Midbrain (tissue), 1 donor: ENCODE results near the gene WDR82.

Source experiments
- DNase-seq: peaks from one replicate; lab custom pipeline; 2025; lab: John Stamatoyannopoulos, UW

Gene WDR82

DNA sequence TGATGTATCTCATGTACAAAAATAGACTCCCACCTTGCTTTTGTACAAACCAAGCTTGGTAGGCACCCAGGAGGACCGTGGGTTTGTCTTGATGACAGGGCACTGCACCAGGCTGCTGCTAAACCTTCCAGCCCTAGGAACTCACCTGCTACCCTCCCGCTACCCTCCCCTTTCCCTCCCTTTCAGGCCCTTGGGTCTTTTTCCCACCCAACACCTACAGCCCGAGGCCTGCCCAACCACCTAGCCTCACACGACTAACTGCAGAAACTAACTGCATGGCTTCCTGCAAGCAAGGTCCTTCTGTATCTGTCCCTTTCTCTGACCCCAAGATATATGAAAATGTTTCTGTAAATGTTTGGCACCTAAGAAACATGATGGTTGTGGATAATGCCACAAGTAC lies 21.8 kb downstream of the WDR82 start:
- DNase-seq, result no peak

DNA sequence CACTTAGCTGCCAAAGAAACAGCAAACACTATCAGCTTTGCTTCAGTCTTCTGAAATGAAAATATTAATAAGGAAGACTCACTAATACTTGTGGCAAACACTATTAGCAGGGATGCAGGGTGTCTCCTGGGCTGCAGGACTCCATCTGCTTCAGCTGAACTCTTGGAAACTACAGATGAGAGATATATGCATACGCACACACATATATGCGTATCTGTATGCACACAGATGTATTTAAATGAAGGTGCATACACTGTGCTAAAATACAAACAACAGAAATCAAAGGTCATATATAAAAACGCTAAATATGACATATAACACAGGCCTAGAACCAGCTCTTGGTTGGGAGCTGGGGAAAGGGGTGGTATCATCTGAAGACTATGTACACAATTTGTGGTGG lies 22.3 kb downstream of the WDR82 start:
- no peak for DNase-seq

- DNase-seq, result no peak
These were observed 23.8 kb downstream of the WDR82 start for GRCh38 chr3:52254608-52255007.

- DNase-seq, result peak; percentile 9
These were observed 24.8 kb downstream of the WDR82 start for GRCh38 chr3:52253314-52254304.

DNA sequence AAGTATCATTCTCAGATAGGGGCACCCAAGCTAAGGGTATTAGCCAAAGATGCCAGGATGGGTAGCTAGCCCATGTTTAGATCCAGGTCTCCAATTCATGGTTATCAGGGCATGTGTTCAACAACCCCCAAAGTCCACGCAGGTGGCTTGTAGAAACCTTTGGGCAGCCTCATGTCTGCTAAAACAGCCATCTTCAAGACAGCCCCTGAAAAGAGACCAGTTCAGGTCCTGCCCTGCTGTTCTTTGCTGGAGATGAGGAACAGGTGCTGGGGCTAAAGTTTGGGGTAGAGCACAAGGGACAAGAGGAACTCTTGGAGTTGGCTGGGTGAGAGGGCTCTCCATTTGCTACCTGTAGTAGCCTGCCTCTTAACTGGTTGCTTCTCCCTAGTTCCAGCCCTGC lies 28.3 kb downstream of the WDR82 start:
- no peak for DNase-seq

- DNase-seq, result no peak
These were observed 28.8 kb downstream of the WDR82 start for GRCh38 chr3:52249683-52250082.

- no peak for DNase-seq
These were observed 29.5 kb downstream of the WDR82 start for GRCh38 chr3:52248816-52249547.

GRCh38 chr3:52248165-52248541 lies 30.3 kb downstream of the WDR82 start:
- DNase-seq, result no peak

DNA sequence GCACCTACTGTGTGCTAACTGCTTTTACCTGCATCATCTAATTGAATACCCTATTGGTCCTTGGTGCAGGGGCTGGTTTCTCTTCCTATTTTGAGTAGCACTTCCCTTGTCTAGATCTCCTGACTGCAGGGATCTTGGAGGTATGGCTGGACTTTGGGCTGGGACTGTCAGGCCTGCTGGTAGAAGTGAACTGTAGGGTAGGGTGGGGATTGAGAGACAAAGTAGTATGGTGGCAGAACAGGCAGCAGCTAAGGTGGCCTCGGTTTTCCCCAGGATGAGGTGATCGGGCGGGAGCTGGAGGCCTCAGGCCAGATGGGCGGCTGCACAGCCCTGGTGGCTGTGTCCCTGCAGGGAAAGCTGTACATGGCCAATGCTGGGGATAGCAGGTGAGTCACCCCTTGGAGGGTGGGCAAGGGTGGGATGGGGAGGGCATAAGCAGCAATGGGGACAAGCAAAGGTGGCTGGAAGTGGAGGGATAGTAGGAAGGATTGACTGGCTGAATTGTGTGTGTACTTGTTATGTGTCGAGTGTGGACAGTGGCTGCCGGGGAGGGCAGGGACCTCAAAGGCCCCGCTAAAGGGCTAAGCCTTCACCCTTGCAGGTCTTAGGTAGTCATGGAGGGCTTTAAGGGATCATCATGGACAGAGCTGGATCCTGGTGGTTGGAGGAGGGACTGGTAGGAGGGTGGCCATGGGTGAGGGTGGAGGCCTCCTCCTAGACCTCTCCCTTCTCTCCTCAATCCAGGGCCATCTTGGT lies 30.9 kb downstream of the WDR82 start:
- DNase-seq, result no peak

- no peak for DNase-seq
These were observed 31.6 kb downstream of the WDR82 start for GRCh38 chr3:52246728-52247408.

- no peak for DNase-seq
These were observed 32.2 kb downstream of the WDR82 start for GRCh38 chr3:52246264-52246620.

DNA sequence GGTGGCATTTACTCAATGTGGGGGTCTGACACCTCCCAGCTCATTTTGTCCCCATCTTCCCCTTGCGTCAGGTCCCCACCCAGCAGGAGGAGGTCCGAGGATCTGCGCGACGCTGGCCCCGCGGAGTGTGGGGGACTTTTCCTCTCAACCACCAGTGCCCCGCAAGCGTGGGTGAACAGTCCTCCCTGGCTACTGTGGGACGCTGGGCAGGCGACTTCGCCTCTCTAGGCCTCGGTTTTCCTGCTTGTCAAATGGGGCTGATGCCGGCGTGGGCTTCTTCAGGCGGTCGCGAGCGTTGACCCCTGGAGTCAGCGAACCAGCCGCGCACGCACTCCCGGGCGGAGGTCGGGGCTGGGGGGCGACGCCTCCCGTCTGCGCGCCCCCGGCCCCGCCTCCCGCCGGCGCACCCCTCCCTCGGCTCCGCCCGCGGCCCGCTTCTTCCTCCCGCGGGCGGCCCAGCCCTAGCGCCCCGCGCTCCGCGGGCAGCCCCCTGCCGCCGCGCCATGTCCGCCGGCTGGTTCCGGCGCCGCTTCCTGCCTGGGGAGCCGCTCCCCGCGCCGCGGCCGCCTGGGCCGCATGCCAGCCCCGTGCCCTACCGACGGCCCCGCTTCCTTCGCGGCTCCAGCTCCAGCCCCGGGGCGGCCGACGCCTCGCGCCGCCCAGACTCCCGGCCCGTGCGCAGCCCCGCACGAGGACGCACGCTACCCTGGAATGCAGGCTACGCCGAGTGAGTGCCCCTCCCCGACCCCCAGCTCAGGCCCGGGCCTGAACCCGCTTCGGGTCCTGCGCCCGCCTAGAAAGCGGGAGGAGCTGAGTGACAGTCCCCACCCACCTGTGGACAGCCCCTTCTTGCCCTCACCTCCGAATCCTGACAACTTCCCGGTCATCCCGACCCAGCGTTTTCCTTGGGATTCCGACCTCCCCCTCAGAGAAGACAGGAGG lies 32.9 kb downstream of the WDR82 start, which contains the start of gene PPM1M:
Gene PPM1M, plus strand, starts transcription at position 438 of the 942 bp plus-strand sequence. Its CDS starts 66 bp downstream, at position 504.
- DNase-seq, result peak; percentile 10

DNA sequence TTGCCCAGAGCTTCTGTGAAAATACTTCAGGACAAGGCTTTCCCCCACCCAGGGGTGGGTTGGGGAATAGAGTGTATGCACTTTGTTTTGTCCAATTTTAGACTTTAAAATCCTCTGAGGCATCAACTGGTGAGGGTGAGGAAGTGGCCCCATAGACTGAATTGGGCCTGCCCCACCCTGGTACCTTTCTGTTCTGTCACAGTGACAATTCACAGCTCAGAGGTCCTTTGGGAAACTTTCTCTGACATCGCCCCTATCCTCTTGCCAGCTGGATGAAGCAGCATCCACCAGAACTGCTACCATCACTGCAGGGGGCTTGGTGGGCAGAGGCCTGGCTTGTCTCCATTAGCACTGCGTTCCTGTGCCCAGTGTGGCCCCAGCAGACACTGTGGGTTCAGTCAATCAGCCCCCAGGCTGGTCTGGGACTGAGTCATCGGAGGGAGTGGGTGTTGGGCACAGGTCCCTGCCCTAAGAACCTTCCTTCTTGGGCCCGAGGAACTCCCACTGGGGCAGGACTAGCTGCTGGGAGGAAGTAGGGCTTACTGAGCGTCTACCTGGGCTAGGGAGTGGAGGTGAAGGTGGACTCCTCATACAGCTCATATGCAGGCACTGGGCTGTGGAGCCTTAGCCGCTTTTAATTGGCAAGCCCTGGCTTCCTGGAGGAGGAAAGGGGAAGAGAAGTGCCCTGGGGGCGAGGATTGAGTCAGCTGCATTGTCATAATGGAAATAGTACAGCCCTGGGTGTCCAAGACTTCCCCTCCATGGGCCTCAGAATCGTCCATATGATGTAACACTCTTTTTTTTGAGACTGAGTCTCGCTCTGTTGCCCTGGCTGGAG lies 34.4 kb downstream of the WDR82 start:
- DNase-seq, result peak; percentile 19

- no peak for DNase-seq
These were observed 36.4 kb downstream of the WDR82 start for GRCh38 chr3:52242039-52242438.

DNA sequence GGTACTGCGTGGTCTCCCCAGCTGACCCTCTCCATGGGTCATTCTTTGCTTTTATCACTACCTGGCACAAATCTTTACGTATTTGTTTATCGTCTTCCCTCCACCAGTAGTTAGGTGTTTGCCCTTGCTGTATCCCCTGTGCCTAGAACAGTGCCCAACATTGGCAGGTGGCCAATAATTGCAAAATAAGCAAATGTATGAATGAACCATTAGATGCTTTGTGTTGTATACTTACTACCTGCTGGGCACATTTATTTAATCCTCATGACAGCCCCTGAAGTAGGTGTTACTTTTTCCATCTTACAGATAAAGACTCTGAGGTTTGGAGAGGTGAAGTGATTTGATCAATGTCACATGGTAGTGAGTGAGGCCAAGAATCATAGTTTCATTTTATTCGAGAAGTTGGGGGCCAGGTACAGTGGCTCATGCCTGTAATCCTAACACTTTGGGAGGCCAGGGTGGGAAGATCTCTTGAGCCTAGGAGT lies 37.5 kb downstream of the WDR82 start:
- DNase-seq, result no peak

GRCh38 chr3:52240059-52240885 lies 38.2 kb downstream of the WDR82 start:
- DNase-seq, result peak; percentile 68

DNA sequence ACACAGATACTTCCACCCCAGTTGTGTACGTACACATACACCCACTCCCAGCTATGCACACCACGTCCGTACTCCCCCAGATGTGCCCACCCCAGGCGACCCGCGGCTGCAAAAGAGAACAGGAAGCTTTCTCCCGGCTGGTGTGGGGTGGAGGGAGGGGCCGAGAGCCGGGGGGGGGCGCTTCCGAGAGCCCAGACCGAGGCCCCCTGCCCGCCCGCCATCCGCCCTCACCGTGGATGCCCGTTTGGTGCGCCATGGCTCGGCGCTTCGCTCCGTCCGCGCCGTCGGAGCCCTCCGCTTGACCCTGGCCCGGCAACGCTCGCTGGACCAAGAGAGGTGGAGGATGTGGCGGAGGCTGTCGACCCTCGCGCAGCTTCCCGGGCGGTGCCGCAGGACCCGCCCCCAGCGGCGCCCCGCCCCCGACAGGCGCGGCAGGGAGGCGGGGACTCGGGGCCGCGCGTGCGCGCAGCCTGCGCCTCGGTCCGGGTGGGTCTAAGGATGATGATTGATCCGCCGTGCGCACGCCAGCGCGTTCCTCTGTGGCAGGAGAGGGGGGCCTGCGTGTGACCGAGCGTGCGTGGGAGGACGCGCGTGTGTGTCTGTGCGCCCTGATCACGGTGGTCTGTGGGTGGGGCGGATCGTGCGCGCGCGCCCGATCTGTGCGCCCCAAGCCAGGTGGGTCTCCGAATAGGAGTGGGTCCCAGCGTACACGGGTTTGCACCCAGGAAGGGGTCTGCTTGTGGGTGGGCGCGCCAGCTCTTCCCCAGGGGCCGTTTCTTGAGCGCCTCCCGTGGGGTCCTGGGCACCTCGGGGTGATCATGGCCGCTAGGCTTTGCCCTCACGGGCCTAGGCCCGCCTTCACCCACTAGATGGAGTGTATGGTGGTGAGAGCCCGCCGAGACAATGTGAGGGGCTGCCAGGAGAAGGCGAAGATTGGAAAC lies 39.4 kb downstream of the WDR82 start, which contains the start of gene TWF2:
Gene TWF2, minus strand, starts transcription at position 398 of the 941 bp plus-strand sequence. Its CDS starts 142 bp downstream, at position 256.
- peak; percentile 68 for DNase-seq
